Endothelial cell of umbilical vein (primary cell): ENCODE results near the gene IFT57. TPM values are rescaled to one million over a fixed set of nuclear protein-coding genes. Genes with fewer than 3 reads are reported as not detected.

Experiments
- BruUV-seq: library from RNA; stranded (reverse); fragments of 400-500 nt; replicated peaks from 2 replicates; lab custom pipeline; 2021; lab: Mats Ljungman, UMichigan
- CTCF ChIA-PET: fragments of 300-600, 350-600 bp; sonication (Branson Sonifier 250); formaldehyde crosslinking; loops from one replicate; lab custom pipeline; 2021; ENCODE audit warnings: antibody characterized with exemption, inconsistent platforms; lab: Charles Lee
- POLR2A ChIA-PET: fragments of 300-600, 350-600 bp; sonication (Branson Sonifier 250); formaldehyde crosslinking; loops from one replicate; lab custom pipeline; 2021; ENCODE audit warnings: antibody characterized with exemption, inconsistent platforms; lab: Charles Lee
- DNase-seq: peaks from one replicate; pipeline ENCODE4 v3.0.0-alpha.2; 2011; ENCODE audit warnings: low read depth, low spot score
- FAIRE-seq: peaks from 2 replicates; lab custom pipeline; 2011; peaks lifted over from hg19 to GRCh38; lab: Jason Lieb, UNC
- H2AFZ ChIP-seq: 2 replicates; pipeline ENCODE4 v1.6.0; 2012; ENCODE audit warnings: low read depth, low read length, control low read depth, inconsistent platforms
- H3K27ac ChIP-seq: 2 replicates; pipeline ENCODE4 v1.5.1; 2011; ENCODE audit warnings: low read depth, mild to moderate bottlenecking, control low read depth, low read length, moderate library complexity; ENCODE audit not compliant: insufficient read depth
- H3K27me3 ChIP-seq, 2 experiments: 2 replicates each; pipeline versions ENCODE4 v1.6.0 to v1.6.1; 2011; ENCODE audit warnings: low read length in 2 of 2, mixed read lengths in 1 of 2; ENCODE audit not compliant: control insufficient read depth in 2 of 2, insufficient read depth in 2 of 2
- H3K36me3 ChIP-seq, 2 experiments: 2 replicates in 1 of 2; 3 replicates in 1 of 2; pipeline ENCODE4 v1.5.1; 2011; ENCODE audit warnings: low read length in 2 of 2, mild to moderate bottlenecking in 1 of 2, moderate library complexity in 1 of 2; ENCODE audit not compliant: control insufficient read depth in 2 of 2, insufficient read depth in 2 of 2; ENCODE audit errors: extremely low read depth in 1 of 2
- H3K4me1 ChIP-seq: 3 replicates; pipeline ENCODE4 v1.5.1; 2011; ENCODE audit warnings: mild to moderate bottlenecking, low read length; ENCODE audit not compliant: control insufficient read depth, insufficient read depth; ENCODE audit errors: extremely low read depth
- H3K4me2 ChIP-seq: 2 replicates; pipeline ENCODE4 v1.6.1; 2011; ENCODE audit warnings: low read length, control low read depth, mixed read lengths; ENCODE audit not compliant: insufficient read depth
- H3K4me3 ChIP-seq, 3 experiments: fragments of 200-600 bp in 1 of 3; sonication (generic), shearing (Covaris generic) in 1 of 3; replicated peaks in 1 of 3; 2 replicates each; pipeline ENCODE4 v1.5.1; 2011 to 2016; ENCODE audit warnings: control low read depth in 3 of 3, low read length in 3 of 3, mild to moderate bottlenecking in 2 of 3, inconsistent platforms in 1 of 3, low read depth in 1 of 3, moderate library complexity in 1 of 3; ENCODE audit not compliant: insufficient read depth in 1 of 3
- H3K79me2 ChIP-seq: 2 replicates; pipeline ENCODE4 v1.6.0; 2012; ENCODE audit warnings: low read length, inconsistent platforms; ENCODE audit not compliant: control insufficient read depth, insufficient read depth
- H3K9ac ChIP-seq: replicated peaks from 2 replicates; pipeline ENCODE3; 2011; ENCODE audit warnings: low read length, control low read depth; ENCODE audit not compliant: insufficient read depth; ENCODE audit errors: extremely low read depth
- H3K9me1 ChIP-seq: replicated peaks from 3 replicates; pipeline ENCODE4 v1.6.0; 2011; ENCODE audit warnings: mild to moderate bottlenecking, low read length; ENCODE audit not compliant: control insufficient read depth, insufficient read depth; ENCODE audit errors: extremely low read depth
- H3K9me3 ChIP-seq: replicated peaks from 2 replicates; pipeline ENCODE4 v1.5.1; 2012; ENCODE audit warnings: low read length, inconsistent platforms; ENCODE audit not compliant: control insufficient read depth, insufficient read depth
- H4K20me1 ChIP-seq: replicated peaks from 2 replicates; pipeline ENCODE3; 2011; ENCODE audit warnings: mild to moderate bottlenecking, low read length; ENCODE audit not compliant: control insufficient read depth, insufficient read depth; ENCODE audit errors: extremely low read depth
- CTCF ChIP-seq, 2 donors: IDR thresholded peaks; 1 replicate in 1 of 2; 2 replicates in 1 of 2; pipeline ENCODE4 v1.5.1; 2011; ENCODE audit warnings: low read length in 2 of 2, mild to moderate bottlenecking in 2 of 2, moderate library complexity in 2 of 2, control low read depth in 1 of 2, inconsistent platforms in 1 of 2, low read depth in 1 of 2; ENCODE audit not compliant: insufficient read depth in 1 of 2; ENCODE audit errors: extremely low read depth in 1 of 2
- EZH2 ChIP-seq: IDR thresholded peaks from 2 replicates; pipeline ENCODE4 v1.6.1; 2012; ENCODE audit warnings: borderline replicate concordance, low read depth, mild to moderate bottlenecking, moderate library complexity, low read length, inconsistent platforms; ENCODE audit not compliant: severe bottlenecking
- FOS ChIP-seq: IDR thresholded peaks from 2 replicates; pipeline ENCODE4 v1.6.1; 2011; ENCODE audit warnings: mild to moderate bottlenecking, low read length, moderate library complexity, borderline replicate concordance; ENCODE audit not compliant: insufficient read depth
- GATA2 ChIP-seq: IDR thresholded peaks from 2 replicates; pipeline ENCODE4 v1.7.0; 2011; ENCODE audit warnings: low read depth, mild to moderate bottlenecking, moderate library complexity, mixed read lengths, low read length; ENCODE audit not compliant: insufficient read length, insufficient read depth
- JUN ChIP-seq: IDR thresholded peaks from 2 replicates; pipeline ENCODE4 v1.6.1; 2011; ENCODE audit warnings: borderline replicate concordance, low read depth; ENCODE audit not compliant: insufficient read length, insufficient read depth
- MAX ChIP-seq: IDR thresholded peaks from 2 replicates; pipeline ENCODE4 v1.6.1; 2011; ENCODE audit not compliant: insufficient read depth, insufficient read length
- MYC ChIP-seq: IDR thresholded peaks from one replicate; pipeline ENCODE4 v1.6.1; 2011; ENCODE audit warnings: mild to moderate bottlenecking, low read depth, low read length
- POLR2A ChIP-seq: IDR thresholded peaks from 2 replicates; pipeline ENCODE4 v1.6.1; 2012; ENCODE audit warnings: low read depth, mild to moderate bottlenecking, control low read depth, low read length
- POLR2AphosphoS5 ChIP-seq: IDR thresholded peaks from 2 replicates; pipeline ENCODE4 v1.6.1; 2012; ENCODE audit warnings: low read depth, mild to moderate bottlenecking, control low read depth, low read length, moderate library complexity; ENCODE audit not compliant: insufficient read depth
- dilution Hi-C: fragments of 300-500 bp; cut with MboI; formaldehyde crosslinking; loops from one replicate; pipeline ENCODE4 v1.15.0; 2019; ENCODE audit warnings: low sequenced_read_pairs; ENCODE audit not compliant: extremely low pct_ligation_motif_present
- intact Hi-C: fragments of 100-400 bp; cut with micrococcal nuclease; formaldehyde crosslinking; loops from one replicate; pipeline ENCODE4 v1.10.0; 2022
- polyA plus RNA-seq, 4 experiments: library from polyadenylated mRNA; depleted of rRNA in 3 of 4; stranded (reverse) in 3 of 4; unstranded in 1 of 4; fragments of >200 nt; gene quantifications; 2 replicates each; pipeline versions ENCODE4 v1.2.1 to v1.2.3, GENCODE V29; 2011 to 2012; ENCODE audit warnings: missing spikeins in 1 of 4
- total RNA-seq: library from RNA; stranded (reverse); gene quantifications from 2 replicates; pipeline ENCODE4 v1.2.3, GENCODE V29; 2021

The IFT57 gene
- total and polyA plus RNA-seq, 2 donors (not counting 3 experiments of a cell fraction or from before 2014, with no cell fraction given): 15.2 to 25.1 TPM

- dilution Hi-C loops (no loop called here), intact Hi-C loops (no loop called here)
- POLR2A ChIA-PET: no interaction called here
- H3K27ac ChIP-seq: no peak overlapping the region
- no peaks in the 10 kb centered on the region for H3K9me3 ChIP-seq
- BruUV-seq: no TSS peak
- CTCF ChIA-PET: no interaction called here
- H3K27me3 ChIP-seq: peaks cover 0 to 3% of the 10 kb centered on the region in 2 experiments
- no peak for FAIRE-seq
- H4K20me1 ChIP-seq: no peaks in the 10 kb centered on the region
- no peaks in the 10 kb centered on the region for H3K79me2 ChIP-seq
- no peaks in the 10 kb centered on the region for H3K9me1 ChIP-seq
- no peak for DNase-seq
- H3K4me2 ChIP-seq: no peak overlapping the region
- TF ChIP-seq MAX (no peak), POLR2A (no peak), GATA2 (no peak), FOS (no peak), MYC (no peak)
- H3K9ac ChIP-seq: no peak overlapping the region
- no peaks in the 10 kb centered on the region for H3K36me3 ChIP-seq
- H2AFZ ChIP-seq: no peak overlapping the region
- H3K4me1 ChIP-seq: no peaks in the 10 kb centered on the region
- no peak overlapping the region for H3K4me3 ChIP-seq
Measured at GRCh38 chr3:108251265-108251664, 29.0 kb upstream of the IFT57 start.

GRCh38 chr3:108250626-108251025 lies 28.4 kb upstream of the IFT57 start:
- Histone ChIP-seq H3K27me3 (peaks cover 0 to 3% of the 10 kb centered on the region in 2 experiments), H3K9ac (no peak overlapping the region), H3K4me1 (no peaks in the 10 kb centered on the region), H3K9me1 (no peaks in the 10 kb centered on the region), H2AFZ (no peak overlapping the region), H4K20me1 (no peaks in the 10 kb centered on the region), H3K36me3 (no peaks in the 10 kb centered on the region), H3K79me2 (no peaks in the 10 kb centered on the region), H3K4me3 (no peak overlapping the region), H3K4me2 (no peak overlapping the region), H3K9me3 (no peaks in the 10 kb centered on the region), H3K27ac (no peak overlapping the region)
- CTCF ChIA-PET: interaction anchor here (1.1 to 1.4 kb wide), 3 partner anchors 10 to 323 kb away, joined by 3 read pairs; no protein-coding TSS in a partner anchor
- BruUV-seq: no TSS peak
- DNase-seq (no peak), FAIRE-seq (no peak)
- intact Hi-C loops: no loop called here
- dilution Hi-C loops: no loop called here
- TF ChIP-seq FOS (no peak), MAX (no peak), POLR2AphosphoS5 (no peak), GATA2 (no peak), EZH2 (no peak), CTCF (IDR thresholded peaks at IDR 0.05; ENCODE audit: extremely low read depth in 1 of 2, insufficient read depth in 1 of 2, low read depth in 1 of 2, low read length in 2 of 2) (no peak), JUN (no peak), MYC (no peak), POLR2A (no peak)
- POLR2A ChIA-PET: no interaction called here
